ENCODE results near the gene ALG8. TPM values are rescaled to one million over a fixed set of nuclear protein-coding genes. Genes with fewer than 3 reads are reported as not detected.
"Not testable (repeated sequence)": the region's sequence is repeated elsewhere in the genome, so short reads cannot be mapped to it uniquely, and the experiment has no call there.

The ALG8 gene
- total and polyA plus RNA-seq, 12 donors = 9.6 to 69.1 (median 16.8) TPM

GRCh38 chr11:78176605-78177141 is 37.2 kb upstream of the ALG8 start:
- H3K4me3 ChIP-seq = no peak overlapping the region
- intact Hi-C loops (cut with DNase I) = no loop called here
- ATAC-seq (no peak), DNase-seq (no peak)
- peaks cover 0 to 9% (median 0%) of the 10 kb centered on the region in 9 donors for H3K4me1 ChIP-seq
- H3K36me3 ChIP-seq = peaks cover 0 to 44% (median 9%) of the 10 kb centered on the region in 9 donors
- H3K9me3 ChIP-seq = peaks cover 0 to 5% (median 0%) of the 10 kb centered on the region in 11 donors
- TF ChIP-seq CTCF (IDR thresholded peaks at IDR 0.05) = no peak
- no peaks in the 10 kb centered on the region for H3K27me3 ChIP-seq
- H3K27ac ChIP-seq = no peak overlapping the region
- whole genome bisulfite sequencing, 2 donors = 93 to 94% methylated on average over 10 of the region's 10 CpGs

- H3K4me3 ChIP-seq; H3K27me3 ChIP-seq; H3K4me1 ChIP-seq; H3K27ac ChIP-seq; ATAC-seq; DNase-seq; H3K9me3 ChIP-seq; intact Hi-C loops (cut with DNase I): not testable (repeated sequence)
- WGBS, 2 donors = 97% methylated on average over 3 of the region's 3 CpGs
- peaks cover 0 to 44% (median 9%) of the 10 kb centered on the region in 9 donors for H3K36me3 ChIP-seq
Observed at GRCh38 chr11:78175862-78176261, 36.4 kb upstream of the ALG8 start.

- WGBS, 2 donors = 94% methylated on average over 6 of the region's 6 CpGs
- ATAC-seq (no peak), DNase-seq (no peak)
- no peak for TF ChIP-seq CTCF (IDR thresholded peaks at IDR 0.05)
- peaks cover 14 to 34% (median 23%) of the 10 kb centered on the region in 9 donors for H3K4me1 ChIP-seq
- H3K27ac ChIP-seq = peak overlapping the region in 1 of 10 donors; percentile 1
- H3K9me3 ChIP-seq = no peaks in the 10 kb centered on the region
- H3K4me3 ChIP-seq = no peak overlapping the region
- H3K27me3 ChIP-seq = no peaks in the 10 kb centered on the region
- peaks cover 0 to 38% (median 9%) of the 10 kb centered on the region in 9 donors for H3K36me3 ChIP-seq
- intact Hi-C loops (cut with DNase I) = loop anchor here in 1 of 10 donors (2.0 kb wide), 1 partner anchor 15 kb away; no protein-coding TSS in a partner anchor
Observed at GRCh38 chr11:78171951-78172350, 32.5 kb upstream of the ALG8 start.

GRCh38 chr11:78170874-78171549 is 31.6 kb upstream of the ALG8 start:
- Histone ChIP-seq H3K4me3 (no peak overlapping the region), H3K4me1 (peaks cover 14 to 37% (median 28%) of the 10 kb centered on the region in 9 donors), H3K27me3 (no peaks in the 10 kb centered on the region), H3K36me3 (peaks cover 0 to 34% (median 9%) of the 10 kb centered on the region in 9 donors), H3K9me3 (no peaks in the 10 kb centered on the region), H3K27ac (peak overlapping the region in 4 of 10 donors; percentile 1 to 92 (median 89))
- DNase-seq (no peak), ATAC-seq (no peak)
- TF ChIP-seq CTCF (IDR thresholded peaks at IDR 0.05) = no peak
- WGBS, 2 donors = 85 to 88% methylated on average over 7 of the region's 7 CpGs
- intact Hi-C loops (cut with DNase I) = loop anchor here in 1 of 10 donors (1.0 kb wide), 1 partner anchor 31 kb away; no protein-coding TSS in a partner anchor
